ENCODE measurements around the gene NEK6.

NEK6 gene

GRCh38 chr9:124272979-124273378 is 15.2 kb downstream of the NEK6 start:
- TF ChIP-seq GABPA (IDR thresholded peaks at IDR 0.05; ENCODE audit: low read depth) (no peak), CTCF (IDR thresholded peaks at IDR 0.05; ENCODE audit: insufficient read depth, low read length) (no peak), POLR2AphosphoS5 (IDR thresholded peaks at IDR 0.05; ENCODE audit: low read depth) (0 out of 2 replicates have a peak, but pooled peaks have one; percentile 32), SPI1 (IDR thresholded peaks at IDR 0.05; ENCODE audit: borderline replicate concordance, low read depth) (peak; percentile 70; the same call in 1 of the 2 replicates), REST (IDR thresholded peaks at IDR 0.05; ENCODE audit: insufficient replicate concordance, low read depth) (no peak)
- Histone ChIP-seq H3K27ac (replicated peaks) (no peak overlapping the region), H3K4me3 (replicated peaks; ENCODE audit: insufficient read depth, low read length) (no peak overlapping the region), H3K27me3 (ENCODE audit: insufficient read depth, poor library complexity, severe bottlenecking) (no peaks in the 10 kb centered on the region)
- DNase-seq (ENCODE audit: low read depth in 1 of 2, low spot score in 1 of 2): no peak

- H3K27ac ChIP-seq (replicated peaks): no peak overlapping the region
- no peaks in the 10 kb centered on the region for H3K27me3 ChIP-seq (ENCODE audit: insufficient read depth, poor library complexity, severe bottlenecking)
Measured at GRCh38 chr9:124273427-124274160, 15.8 kb downstream of the NEK6 start.

More at GRCh38 chr9:124273427-124274160, 15.8 kb downstream of the NEK6 start:
- no peak for DNase-seq (ENCODE audit: low read depth in 1 of 2, low spot score in 1 of 2)
- H3K4me3 ChIP-seq (replicated peaks; ENCODE audit: insufficient read depth, low read length): no peak overlapping the region
- TF ChIP-seq SPI1 (IDR thresholded peaks at IDR 0.05; ENCODE audit: borderline replicate concordance, low read depth) (no peak), CTCF (IDR thresholded peaks at IDR 0.05; ENCODE audit: insufficient read depth, low read length) (no peak), REST (IDR thresholded peaks at IDR 0.05; ENCODE audit: insufficient replicate concordance, low read depth) (no peak), POLR2AphosphoS5 (IDR thresholded peaks at IDR 0.05; ENCODE audit: low read depth) (no peak), GABPA (IDR thresholded peaks at IDR 0.05; ENCODE audit: low read depth) (no peak)
